HG03432 (cell line): ENCODE results near the gene CSH1.
"Not testable (repeated sequence)": the region's sequence is repeated elsewhere in the genome, so short reads cannot be mapped to it uniquely, and the experiment has no call there.

Experiments
- ATAC-seq: cut with Tn5 transposase; IDR thresholded peaks from one replicate; pipeline ENCODE4 v1.9.1; 2021; ENCODE audit warnings: mild to moderate bottlenecking, moderate library complexity; ENCODE audit not compliant: unreplicated experiment

CSH1 gene

DNA sequence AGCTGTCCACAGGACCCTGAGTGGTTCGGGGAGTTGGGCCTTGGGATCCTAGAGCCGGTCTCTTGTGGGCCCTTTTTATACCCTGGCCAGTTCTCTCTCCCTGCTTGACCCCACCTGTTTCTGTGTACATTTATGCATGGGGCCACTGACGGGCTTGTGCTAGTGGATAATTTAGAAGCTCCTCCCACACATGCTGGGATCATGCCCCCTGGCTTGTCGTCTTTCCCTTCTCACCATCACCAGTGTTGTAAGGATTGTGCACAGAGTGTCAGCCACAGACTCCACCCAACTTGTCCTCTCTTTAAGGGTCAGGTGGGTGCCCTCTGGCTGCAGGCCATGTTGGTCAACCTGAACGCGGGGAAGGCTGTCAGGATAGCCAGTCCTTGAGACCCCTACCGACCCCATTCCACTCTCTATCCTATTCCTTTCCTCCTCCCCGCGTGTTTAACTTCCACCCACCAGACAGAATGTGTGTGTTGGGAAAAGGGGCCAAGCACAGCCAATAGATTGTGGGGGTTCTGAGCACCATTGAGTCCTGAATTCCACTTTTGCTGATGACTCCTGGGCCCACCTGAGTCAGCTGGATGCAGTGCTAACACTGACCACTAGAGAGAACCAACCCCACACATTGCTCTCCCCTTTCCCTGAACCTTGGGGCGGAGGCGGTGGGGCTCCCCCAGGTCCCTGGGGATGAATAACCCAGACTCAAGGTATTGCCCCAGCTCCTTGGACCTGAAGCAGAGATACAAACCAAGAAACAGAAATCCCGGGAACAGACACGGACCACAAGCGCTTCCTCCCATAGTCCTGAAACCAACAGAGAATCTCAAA lies at the start of gene CSH1:
CSH1 (minus strand) TSS at position 51 of the 831 bp plus-strand sequence. CDS start 63 bp downstream, outside the sequence.
- ATAC-seq: not testable (repeated sequence)

DNA sequence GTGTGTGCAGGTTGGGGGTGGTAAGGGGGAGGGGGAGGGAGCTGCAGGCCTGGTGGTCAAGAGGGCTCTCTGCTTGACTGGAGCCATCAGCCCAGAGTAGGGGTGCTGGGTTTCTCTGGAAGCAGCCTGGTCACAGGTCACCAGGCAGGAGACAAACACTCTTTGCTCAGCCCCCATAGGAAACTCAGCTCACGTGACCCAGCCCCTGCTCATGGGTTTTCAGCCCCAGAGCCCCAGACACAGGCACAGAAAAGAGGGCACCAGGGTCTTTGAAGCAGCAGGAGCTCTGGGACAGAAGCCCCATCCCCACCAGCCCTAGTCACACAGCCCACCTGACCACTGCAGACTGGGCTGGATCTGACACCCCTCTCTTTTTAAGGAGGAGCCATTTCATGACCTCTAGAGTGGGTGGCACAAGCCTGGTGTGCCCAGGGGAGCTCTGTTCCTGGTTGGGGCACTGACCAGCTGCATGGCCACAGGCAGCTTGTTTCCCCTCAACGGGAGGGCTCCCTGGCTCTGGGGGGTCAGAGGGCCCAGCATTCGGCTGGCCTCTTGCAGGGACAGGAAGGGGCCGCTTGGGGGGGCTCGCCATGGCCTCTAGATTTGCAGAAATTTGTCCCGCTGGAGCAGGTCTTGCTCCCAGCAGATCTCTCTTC lies 49.5 kb upstream of the CSH1 start:
- peak; percentile 4 for ATAC-seq

DNA sequence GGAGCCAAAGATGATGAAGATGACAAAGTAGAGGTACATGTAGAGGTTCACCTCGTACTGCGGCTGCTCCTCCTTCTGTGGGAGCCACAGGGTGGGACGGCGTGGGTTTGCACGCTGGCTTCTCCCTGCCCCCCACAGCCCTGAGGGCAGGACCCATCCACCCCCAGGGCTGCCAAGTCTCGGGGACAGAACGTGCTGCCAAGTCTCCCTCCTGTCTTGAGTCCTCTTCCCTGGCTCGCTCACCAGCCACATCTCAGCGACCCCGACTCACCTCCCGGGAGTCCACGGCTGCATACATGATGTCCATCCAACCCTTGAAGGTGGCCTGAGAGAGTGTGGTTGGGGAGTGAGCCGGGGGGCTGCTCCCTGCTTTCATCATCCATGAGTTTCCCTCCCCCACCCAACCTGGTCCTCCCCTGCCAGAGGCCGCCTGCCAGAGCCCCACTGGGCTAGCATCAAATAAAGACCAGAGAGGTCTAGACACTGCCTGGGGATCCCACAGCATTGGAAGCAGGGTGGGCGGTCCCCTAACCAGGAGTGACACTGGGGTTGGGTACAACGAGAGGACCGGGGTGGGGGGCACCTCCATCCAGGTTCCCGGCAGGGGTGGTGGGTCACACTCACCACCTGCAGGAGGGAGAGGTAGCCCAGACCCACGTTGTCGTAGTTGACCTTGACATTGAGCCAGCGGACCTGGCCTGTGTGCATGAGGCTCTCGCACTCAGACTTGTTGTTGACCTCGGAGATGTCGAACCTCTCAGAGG lies 48.5 kb upstream of the CSH1 start:
- ATAC-seq: no peak

GRCh38 chr17:63943745-63944144 lies 47.4 kb upstream of the CSH1 start:
- ATAC-seq: no peak

DNA sequence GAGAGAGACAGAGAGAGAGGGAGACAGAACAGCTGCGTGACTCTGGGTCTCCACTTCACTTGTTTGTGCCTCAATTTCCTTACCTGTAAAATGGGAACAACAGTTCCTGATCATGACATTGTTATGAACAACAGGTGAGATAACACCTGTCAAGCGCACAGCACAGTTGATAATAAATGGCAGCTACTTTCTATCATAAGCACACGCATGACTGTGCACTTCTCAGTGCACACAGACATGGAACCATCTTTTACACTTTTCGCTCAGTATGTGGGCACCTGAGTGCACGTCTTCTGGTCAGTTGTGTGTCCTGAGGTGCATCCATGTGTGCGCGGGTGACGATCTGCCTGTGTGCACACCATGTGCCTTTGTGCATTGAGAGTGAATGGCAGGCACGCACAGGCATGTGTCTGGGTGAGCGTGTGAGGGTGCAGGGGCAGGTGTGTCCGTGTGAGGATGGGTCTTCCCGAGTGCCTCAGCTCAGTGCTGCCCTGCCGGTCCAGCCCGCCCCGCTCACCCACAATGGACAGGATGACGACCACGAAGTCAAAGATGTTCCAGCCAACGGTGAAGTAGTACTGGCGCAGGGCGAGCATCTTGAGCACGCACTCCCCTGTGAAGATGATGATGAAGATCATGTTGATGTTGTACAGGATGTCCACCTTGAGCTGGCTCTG lies 46.1 kb upstream of the CSH1 start:
- ATAC-seq: no peak

GRCh38 chr17:63941751-63942150 lies 45.4 kb upstream of the CSH1 start:
- no peak for ATAC-seq

DNA sequence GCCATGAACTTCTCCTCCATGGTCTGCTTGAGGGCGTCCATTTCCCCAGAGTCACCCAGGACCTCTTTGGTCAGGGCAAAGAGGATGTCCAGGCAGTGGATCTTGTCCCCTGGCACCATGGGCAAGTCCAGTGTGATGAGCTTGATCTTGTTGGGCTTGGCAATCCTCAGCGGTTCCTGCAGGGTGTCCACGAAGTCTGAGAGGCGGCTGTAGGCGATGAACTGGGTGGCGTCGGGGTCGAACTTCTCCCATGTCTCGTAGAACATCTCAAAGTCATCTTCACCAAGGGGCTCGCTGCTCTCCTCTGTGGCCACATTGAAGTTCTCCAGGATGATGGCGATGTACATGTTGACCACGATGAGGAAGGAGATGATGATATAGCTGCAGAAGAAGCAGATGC lies 44.8 kb upstream of the CSH1 start:
- ATAC-seq: no peak

DNA sequence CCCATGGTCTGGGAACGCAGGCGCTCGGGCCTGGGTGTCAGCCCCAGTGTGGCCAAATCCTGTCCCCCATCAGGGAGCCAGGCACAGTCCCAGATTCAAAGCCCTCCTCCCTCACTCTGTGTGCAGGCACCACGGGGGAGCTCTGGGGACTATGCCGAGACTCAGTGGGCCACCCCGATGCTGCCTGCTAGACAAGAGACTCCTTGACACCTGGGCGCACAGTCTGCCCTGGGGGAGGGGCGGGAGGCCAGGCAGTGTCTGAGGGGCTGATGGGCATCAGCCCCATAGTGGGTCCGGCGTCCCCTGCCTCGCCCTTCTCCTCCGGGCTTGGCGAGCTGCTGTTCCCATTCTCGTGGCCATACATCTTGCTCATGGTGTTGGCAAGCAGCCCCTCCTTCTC lies 44.2 kb upstream of the CSH1 start:
- no peak for ATAC-seq

DNA sequence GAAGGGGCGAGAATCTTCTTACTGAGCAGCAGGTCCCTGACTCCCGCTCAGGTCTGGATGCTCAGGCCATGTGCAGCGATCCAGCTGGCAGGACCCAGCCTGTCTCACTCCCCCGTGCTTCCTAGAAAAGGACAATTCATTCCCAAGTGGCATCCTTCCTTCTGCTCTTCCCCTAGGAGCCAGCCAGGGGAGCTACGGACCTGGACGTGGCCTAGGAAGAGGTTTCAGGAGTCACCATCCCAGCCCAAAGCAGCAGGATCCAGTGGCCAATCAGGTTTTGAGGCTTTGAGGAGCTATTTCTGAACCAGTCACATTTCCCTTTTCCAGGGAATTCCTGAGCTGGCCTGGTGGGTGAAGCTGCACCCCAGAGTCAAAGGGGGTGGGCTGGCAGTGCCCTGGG lies 43.5 kb upstream of the CSH1 start:
- ATAC-seq: no peak

DNA sequence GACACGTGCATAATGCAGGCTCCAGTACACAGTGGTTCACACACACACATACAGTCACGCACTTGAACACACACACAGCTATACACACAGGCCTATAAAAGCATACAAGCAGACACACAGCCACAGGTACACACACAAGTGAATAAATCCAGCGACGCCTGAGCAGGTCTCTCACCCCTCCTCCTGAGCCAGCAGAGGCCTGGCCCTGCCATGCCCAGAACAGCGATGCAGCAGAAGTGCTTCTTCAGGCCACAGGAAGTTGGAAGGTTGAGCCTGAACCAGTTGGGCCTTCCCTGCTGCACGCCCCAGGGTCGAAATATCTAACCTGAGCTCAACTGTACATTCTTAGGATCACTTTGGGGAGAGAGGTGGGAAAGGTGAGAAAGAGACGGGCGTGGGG lies 43.0 kb upstream of the CSH1 start:
- no peak for ATAC-seq

GRCh38 chr17:63937920-63938319 lies 41.5 kb upstream of the CSH1 start:
- ATAC-seq: no peak

GRCh38 chr17:63937319-63937718 lies 40.9 kb upstream of the CSH1 start:
- no peak for ATAC-seq

DNA sequence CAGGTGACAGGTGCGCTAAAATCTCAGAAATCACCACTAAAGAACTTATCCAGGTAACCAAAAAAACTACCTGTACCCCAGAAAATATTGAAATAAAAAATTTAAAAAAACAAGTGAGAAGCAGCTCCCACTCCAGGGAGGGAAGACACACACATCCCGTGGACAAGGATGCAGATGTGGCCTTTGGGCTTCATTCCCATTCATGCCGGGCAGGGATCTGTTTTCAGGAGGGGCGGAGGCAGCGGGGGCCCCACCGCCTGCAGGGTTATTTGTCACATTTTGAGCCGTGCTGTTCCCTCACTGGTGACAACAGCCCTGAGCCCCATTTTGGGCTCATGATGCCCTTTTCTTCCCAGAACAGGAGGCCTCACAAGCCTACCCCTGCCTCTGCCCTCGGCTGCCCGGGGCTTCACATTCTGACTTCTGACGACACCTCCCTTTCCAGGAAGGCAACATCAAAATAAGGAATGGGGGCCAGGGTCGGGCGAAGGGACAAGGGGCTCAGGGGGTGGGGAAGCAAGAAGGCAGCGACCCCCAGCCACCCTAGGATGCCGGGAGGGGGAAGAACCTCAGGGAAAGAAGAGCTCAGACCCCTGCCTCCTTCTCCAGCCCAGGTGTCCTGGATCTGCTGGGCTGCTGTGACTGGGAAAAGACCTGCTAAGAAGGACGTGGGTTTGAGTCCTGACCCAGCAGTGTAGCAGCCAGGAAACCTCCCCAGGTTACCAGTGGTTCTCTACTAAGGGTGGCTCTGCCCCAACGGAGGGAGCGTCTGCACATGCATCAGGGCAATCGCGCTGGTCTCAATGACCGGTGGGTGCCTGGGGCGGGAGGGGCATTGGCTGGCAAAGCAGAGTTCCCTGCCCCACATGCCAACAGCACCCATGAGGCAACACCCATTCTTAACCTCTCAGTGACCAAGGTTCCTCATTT lies 38.1 kb upstream of the CSH1 start:
- no peak for ATAC-seq

GRCh38 chr17:63933598-63933997 lies 37.2 kb upstream of the CSH1 start:
- ATAC-seq: no peak

- peak; percentile 12 for ATAC-seq
Measured at GRCh38 chr17:63932721-63933120, 36.3 kb upstream of the CSH1 start.

- peak; percentile 83 for ATAC-seq
Measured at GRCh38 chr17:63931981-63932561, 35.7 kb upstream of the CSH1 start, which contains the start of gene CD79B. Gene CD79B, minus strand, starts transcription at chr17:63932331. Its CDS starts 70 bp downstream, at chr17:63932261.

DNA sequence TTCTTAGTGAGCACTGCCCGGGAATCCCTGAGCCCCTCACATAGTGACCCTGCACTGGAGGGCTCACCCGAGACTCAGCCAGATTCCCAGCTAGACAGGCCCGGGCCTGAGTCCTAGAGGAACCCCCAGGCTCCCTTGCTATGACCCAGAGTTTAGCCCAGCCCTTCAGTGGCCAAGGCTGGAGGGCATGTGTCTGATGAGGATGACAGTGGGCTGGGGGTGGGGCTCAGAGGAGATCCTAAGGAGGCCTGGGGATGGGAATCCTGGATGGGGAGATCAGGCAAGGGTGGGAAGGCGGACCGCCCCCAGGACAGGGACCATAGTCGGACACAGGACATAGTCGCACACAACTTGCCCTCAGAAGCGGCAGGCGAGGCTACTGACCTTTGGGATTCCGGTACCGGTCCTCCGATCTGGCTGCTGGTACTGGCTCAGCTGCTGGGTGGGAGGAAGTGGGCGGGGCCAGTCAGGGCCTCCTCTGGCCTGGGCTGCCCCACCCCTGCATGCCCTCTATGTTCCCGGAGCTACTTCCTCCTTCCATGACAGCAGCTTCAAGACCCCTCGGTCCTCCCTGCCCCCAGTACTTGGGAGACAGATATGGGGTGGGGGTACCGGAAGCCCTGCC lies 34.7 kb upstream of the CSH1 start:
- ATAC-seq: no peak

DNA sequence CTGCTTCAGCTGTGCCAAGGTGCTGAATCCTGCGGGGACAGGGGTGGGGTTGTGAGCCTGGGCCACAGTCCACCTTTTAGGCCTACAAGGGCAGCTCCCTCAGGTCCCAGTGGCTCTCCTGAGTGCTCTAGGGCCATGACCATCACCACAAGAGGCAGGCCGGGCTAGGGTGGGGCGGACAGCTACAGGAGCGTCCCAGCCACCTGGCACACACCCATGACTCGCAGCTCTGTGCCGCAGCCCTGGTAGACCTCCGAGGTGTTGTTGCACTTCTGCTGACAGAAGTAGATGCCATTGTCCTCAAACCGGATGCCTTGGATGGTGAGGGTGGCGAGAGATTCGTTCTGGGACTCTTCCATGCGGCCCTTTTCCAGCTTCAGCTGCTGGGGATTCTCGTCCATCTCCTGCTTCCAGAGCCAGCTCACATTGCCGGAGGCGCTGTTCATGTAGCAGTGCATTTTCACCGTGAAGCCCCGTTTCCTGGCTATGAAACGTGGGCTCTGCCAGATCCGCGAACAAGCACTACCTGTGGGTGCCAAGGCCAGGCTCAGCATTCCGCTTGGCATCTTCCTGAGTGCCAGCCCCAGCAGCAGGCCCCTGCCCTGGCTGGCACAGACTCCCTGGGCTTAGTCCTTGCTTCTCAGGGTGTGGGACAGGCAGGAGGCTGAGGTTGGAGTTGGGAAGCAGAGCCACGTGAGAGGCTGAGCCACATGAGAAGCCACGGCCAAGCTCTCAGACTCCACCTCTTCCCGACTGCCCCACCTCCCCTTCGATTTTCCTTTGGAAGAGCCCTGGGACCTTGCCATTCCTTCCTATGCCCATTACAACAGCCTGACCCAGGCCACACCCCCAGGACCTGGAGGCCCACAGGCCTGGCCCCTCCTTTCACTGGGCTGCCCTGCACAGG lies 33.7 kb upstream of the CSH1 start:
- no peak for ATAC-seq
